ENCODE results near the gene GRK3. TPM values are rescaled to one million over a fixed set of nuclear protein-coding genes. Genes with fewer than 3 reads are reported as not detected.

Gene GRK3
- total and polyA plus RNA-seq, 2 donors (not counting 3 experiments of a cell fraction or from before 2014, with no cell fraction given), result 0.68 to 4.4 TPM

GRCh38 chr22:25554238-25554671, 10.2 kb upstream of the GRK3 start:
- H3K9ac ChIP-seq (replicated peaks; ENCODE audit: extremely low read depth, insufficient read depth, low read length), result no peak overlapping the region
- CTCF ChIA-PET, result interaction anchor here (0.8 to 2.2 kb wide), 4 partner anchors 11 to 219 kb away, joined by 3 to 5 read pairs (median 4); no protein-coding TSS in a partner anchor
- no peak overlapping the region for H3K27ac ChIP-seq (ENCODE audit: insufficient read depth, low read depth, low read length)
- H3K9me1 ChIP-seq (replicated peaks; ENCODE audit: control insufficient read depth, extremely low read depth, insufficient read depth, low read length), result no peaks in the 10 kb centered on the region
- no peak for TF ChIP-seq CTCF (IDR thresholded peaks at IDR 0.05; ENCODE audit: extremely low read depth in 1 of 2, insufficient read depth in 1 of 2, low read depth in 1 of 2, low read length in 2 of 2)
- TF ChIP-seq POLR2AphosphoS5 (IDR thresholded peaks at IDR 0.05; ENCODE audit: insufficient read depth, low read depth, low read length), result no peak
- H3K4me3 ChIP-seq (replicated peaks in 1 of 3; ENCODE audit: insufficient read depth in 1 of 3, low read depth in 1 of 3, low read length in 3 of 3), result no peak overlapping the region
- no peaks in the 10 kb centered on the region for H3K9me3 ChIP-seq (replicated peaks; ENCODE audit: control insufficient read depth, insufficient read depth, low read length)
- H3K27me3 ChIP-seq (ENCODE audit: control insufficient read depth in 2 of 2, insufficient read depth in 2 of 2, low read length in 2 of 2), result peaks cover 1 to 2% of the 10 kb centered on the region in 2 experiments
- FAIRE-seq, result no peak
- no peaks in the 10 kb centered on the region for H4K20me1 ChIP-seq (replicated peaks; ENCODE audit: control insufficient read depth, extremely low read depth, insufficient read depth, low read length)
- no peaks in the 10 kb centered on the region for H3K79me2 ChIP-seq (ENCODE audit: control insufficient read depth, insufficient read depth, low read length)
- dilution Hi-C loops (cut with MboI; ENCODE audit: extremely low pct_ligation_motif_present, low sequenced_read_pairs) (no loop called here), intact Hi-C loops (cut with micrococcal nuclease) (no loop called here)
- H3K4me2 ChIP-seq (ENCODE audit: insufficient read depth, low read length), result no peak overlapping the region
- H3K4me1 ChIP-seq (ENCODE audit: control insufficient read depth, extremely low read depth, insufficient read depth, low read length), result no peaks in the 10 kb centered on the region
- H3K36me3 ChIP-seq (ENCODE audit: control insufficient read depth in 2 of 2, extremely low read depth in 1 of 2, insufficient read depth in 2 of 2, low read length in 2 of 2), result no peaks in the 10 kb centered on the region
- POLR2A ChIA-PET, result no interaction called here
- H2AFZ ChIP-seq (ENCODE audit: low read depth, low read length), result no peak overlapping the region
- BruUV-seq (replicated peaks), result no TSS peak
- no peak for DNase-seq (ENCODE audit: low read depth, low spot score)

- Histone ChIP-seq H3K4me2 (ENCODE audit: insufficient read depth, low read length) (no peak overlapping the region), H3K4me1 (ENCODE audit: control insufficient read depth, extremely low read depth, insufficient read depth, low read length) (no peaks in the 10 kb centered on the region), H3K27ac (ENCODE audit: insufficient read depth, low read depth, low read length) (no peak overlapping the region), H4K20me1 (replicated peaks; ENCODE audit: control insufficient read depth, extremely low read depth, insufficient read depth, low read length) (no peaks in the 10 kb centered on the region), H3K79me2 (ENCODE audit: control insufficient read depth, insufficient read depth, low read length) (no peaks in the 10 kb centered on the region), H2AFZ (ENCODE audit: low read depth, low read length) (no peak overlapping the region), H3K9me3 (replicated peaks; ENCODE audit: control insufficient read depth, insufficient read depth, low read length) (no peaks in the 10 kb centered on the region), H3K27me3 (ENCODE audit: control insufficient read depth in 2 of 2, insufficient read depth in 2 of 2, low read length in 2 of 2) (peaks cover 1 to 2% of the 10 kb centered on the region in 2 experiments), H3K4me3 (replicated peaks in 1 of 3; ENCODE audit: insufficient read depth in 1 of 3, low read depth in 1 of 3, low read length in 3 of 3) (no peak overlapping the region), H3K36me3 (ENCODE audit: control insufficient read depth in 2 of 2, extremely low read depth in 1 of 2, insufficient read depth in 2 of 2, low read length in 2 of 2) (no peaks in the 10 kb centered on the region), H3K9ac (replicated peaks; ENCODE audit: extremely low read depth, insufficient read depth, low read length) (no peak overlapping the region), H3K9me1 (replicated peaks; ENCODE audit: control insufficient read depth, extremely low read depth, insufficient read depth, low read length) (no peaks in the 10 kb centered on the region)
- dilution Hi-C loops (cut with MboI; ENCODE audit: extremely low pct_ligation_motif_present, low sequenced_read_pairs) (no loop called here), intact Hi-C loops (cut with micrococcal nuclease) (no loop called here)
- ChIA-PET POLR2A (no interaction called here), CTCF (interaction anchor here (0.8 to 2.2 kb wide), 3 partner anchors 11 to 218 kb away, joined by 3 to 5 read pairs (median 3); no protein-coding TSS in a partner anchor)
- DNase-seq (ENCODE audit: low read depth, low spot score), result no peak
- TF ChIP-seq POLR2AphosphoS5 (IDR thresholded peaks at IDR 0.05; ENCODE audit: insufficient read depth, low read depth, low read length), result no peak
- no peak for TF ChIP-seq GATA2 (IDR thresholded peaks at IDR 0.05; ENCODE audit: insufficient read depth, insufficient read length, low read depth, low read length)
- no peak for TF ChIP-seq EZH2 (IDR thresholded peaks at IDR 0.05; ENCODE audit: borderline replicate concordance, low read depth, low read length, severe bottlenecking)
- no peak for TF ChIP-seq JUN (IDR thresholded peaks at IDR 0.05; ENCODE audit: borderline replicate concordance, insufficient read depth, insufficient read length, low read depth)
- no peak for FAIRE-seq
- no TSS peak for BruUV-seq (replicated peaks)
These were observed 9.8 kb upstream of the GRK3 start for GRCh38 chr22:25554689-25555088.
